Osteoblast (primary cell): ENCODE data around the gene GABPB1. TPM values are rescaled to one million over a fixed set of nuclear protein-coding genes. Genes with fewer than 3 reads are reported as not detected.

Experiments used
- DNase-seq: peaks from one replicate; pipeline ENCODE4 v3.0.0; 2011; ENCODE audit warnings: low spot score, mixed read lengths; ENCODE audit not compliant: insufficient read length; ENCODE audit errors: missing footprints
- H2AFZ ChIP-seq: 2 replicates; pipeline ENCODE4 v1.6.0; 2011; ENCODE audit warnings: mild to moderate bottlenecking, low read length
- H3K27ac ChIP-seq: 2 replicates; pipeline ENCODE4 v1.5.1; 2011; ENCODE audit warnings: mild to moderate bottlenecking, low read depth, low read length, moderate library complexity
- H3K27me3 ChIP-seq: 2 replicates; pipeline ENCODE4 v1.6.0; 2012; ENCODE audit warnings: mild to moderate bottlenecking, control low read depth, inconsistent platforms, low read length, moderate library complexity; ENCODE audit not compliant: insufficient read depth
- H3K36me3 ChIP-seq: 2 replicates; pipeline ENCODE4 v1.5.1; 2011; ENCODE audit warnings: mild to moderate bottlenecking, low read length, control low read depth, moderate library complexity; ENCODE audit not compliant: insufficient read depth
- H3K4me1 ChIP-seq: 2 replicates; pipeline ENCODE4 v1.5.1; 2011; ENCODE audit warnings: mild to moderate bottlenecking, low read length, control low read depth, moderate library complexity; ENCODE audit not compliant: insufficient read depth
- H3K4me2 ChIP-seq: 2 replicates; pipeline ENCODE4 v1.6.0; 2011; ENCODE audit warnings: mild to moderate bottlenecking, low read length; ENCODE audit not compliant: insufficient read depth
- H3K4me3 ChIP-seq: fragments of 200-600 bp; sonication (generic); 3 replicates; pipeline ENCODE4 v1.5.1; 2012; ENCODE audit warnings: mild to moderate bottlenecking, low read length, inconsistent platforms; ENCODE audit not compliant: insufficient read depth
- H3K79me2 ChIP-seq: 2 replicates; pipeline ENCODE4 v1.6.0; 2012; ENCODE audit warnings: mild to moderate bottlenecking, low read length, control low read depth, inconsistent platforms; ENCODE audit not compliant: insufficient read depth
- H3K9me3 ChIP-seq: 2 replicates; pipeline ENCODE4 v1.5.1; 2011; ENCODE audit warnings: low read depth, low read length, control low read depth
- H4K20me1 ChIP-seq: 2 replicates; pipeline ENCODE4 v1.6.0; 2012; ENCODE audit warnings: mild to moderate bottlenecking, low read length, control low read depth; ENCODE audit not compliant: insufficient read depth
- total RNA-seq: library from RNA; depleted of rRNA; stranded (reverse); fragments of >200 nt; gene quantifications from 2 replicates; pipeline ENCODE4 v1.2.3, GENCODE V29; 2012
- TF ChIP-seq, protein P1 (sequence below): IDR thresholded peaks from 2 replicates; pipeline ENCODE4 v1.5.1; 2011; ENCODE audit warnings: mild to moderate bottlenecking, low read depth, low read length, moderate library complexity; ENCODE audit errors: extremely low read depth

The GABPB1 gene
- total RNA-seq, 1 donor: 44.9 TPM

DNA sequence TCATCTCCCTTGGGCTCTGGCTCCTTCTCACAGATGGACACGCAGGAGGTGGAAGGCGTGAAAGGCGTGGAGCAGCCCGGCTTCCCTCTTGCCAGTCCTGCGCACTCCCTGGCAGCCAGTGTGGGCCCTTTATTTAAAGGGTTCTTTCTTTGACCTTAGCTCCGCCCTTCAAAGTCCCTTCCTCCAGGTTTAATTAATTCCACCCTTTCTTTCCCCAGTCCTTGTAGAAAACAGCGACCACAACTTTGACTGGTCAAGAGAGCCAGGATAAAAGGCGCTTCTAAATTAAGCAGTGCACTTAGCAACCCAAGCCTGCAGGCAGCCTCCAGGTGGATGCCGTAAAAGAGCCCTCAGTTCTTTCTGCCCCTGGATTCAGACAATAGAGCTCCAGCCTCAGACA is 89.4 kb downstream of the GABPB1 start, which contains the start of gene HDC:
HDC (minus strand) TSS at position 107 of the 400 bp plus-strand sequence; CDS start at position 4, 103 bp downstream.
- peaks cover 33% of the 10 kb centered on the region for H3K27me3 ChIP-seq
- no peak within 1 kb of the TSS for H3K4me3 ChIP-seq
- TF ChIP-seq, protein P1, sequence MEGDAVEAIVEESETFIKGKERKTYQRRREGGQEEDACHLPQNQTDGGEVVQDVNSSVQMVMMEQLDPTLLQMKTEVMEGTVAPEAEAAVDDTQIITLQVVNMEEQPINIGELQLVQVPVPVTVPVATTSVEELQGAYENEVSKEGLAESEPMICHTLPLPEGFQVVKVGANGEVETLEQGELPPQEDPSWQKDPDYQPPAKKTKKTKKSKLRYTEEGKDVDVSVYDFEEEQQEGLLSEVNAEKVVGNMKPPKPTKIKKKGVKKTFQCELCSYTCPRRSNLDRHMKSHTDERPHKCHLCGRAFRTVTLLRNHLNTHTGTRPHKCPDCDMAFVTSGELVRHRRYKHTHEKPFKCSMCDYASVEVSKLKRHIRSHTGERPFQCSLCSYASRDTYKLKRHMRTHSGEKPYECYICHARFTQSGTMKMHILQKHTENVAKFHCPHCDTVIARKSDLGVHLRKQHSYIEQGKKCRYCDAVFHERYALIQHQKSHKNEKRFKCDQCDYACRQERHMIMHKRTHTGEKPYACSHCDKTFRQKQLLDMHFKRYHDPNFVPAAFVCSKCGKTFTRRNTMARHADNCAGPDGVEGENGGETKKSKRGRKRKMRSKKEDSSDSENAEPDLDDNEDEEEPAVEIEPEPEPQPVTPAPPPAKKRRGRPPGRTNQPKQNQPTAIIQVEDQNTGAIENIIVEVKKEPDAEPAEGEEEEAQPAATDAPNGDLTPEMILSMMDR: no peak
- no peaks in the 10 kb centered on the region for H3K36me3 ChIP-seq
- no peaks in the 10 kb centered on the region for H4K20me1 ChIP-seq
- H3K79me2 ChIP-seq: no peaks in the 10 kb centered on the region
- DNase-seq: no peak
- no peaks in the 10 kb centered on the region for H3K4me1 ChIP-seq
- H3K27ac ChIP-seq: no peak within 1 kb of the TSS
- H2AFZ ChIP-seq: no peak within 1 kb of the TSS
- no peaks in the 10 kb centered on the region for H3K9me3 ChIP-seq
- H3K4me2 ChIP-seq: no peak within 1 kb of the TSS

DNA sequence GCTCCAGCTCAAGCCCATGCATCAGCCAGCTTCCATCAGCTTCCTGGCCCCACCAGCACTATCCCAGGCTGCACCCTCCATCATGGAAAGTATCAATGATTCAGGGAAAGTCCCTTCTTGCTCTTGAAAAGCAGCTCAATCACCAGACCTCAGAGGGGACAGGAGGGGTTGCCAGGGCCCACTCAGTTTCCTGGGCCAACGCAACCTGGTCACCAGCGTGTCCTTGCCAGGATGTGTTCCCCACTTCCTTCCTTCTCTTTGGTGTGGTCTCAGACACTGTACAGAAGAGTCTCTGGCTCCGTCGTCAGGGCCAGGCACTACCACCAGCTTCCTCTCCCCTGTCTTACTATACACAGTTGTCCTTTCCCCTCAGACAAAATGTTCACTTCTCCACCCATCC is 92.5 kb downstream of the GABPB1 start:
- Histone ChIP-seq H3K79me2 (no peaks in the 10 kb centered on the region), H4K20me1 (no peaks in the 10 kb centered on the region), H3K36me3 (no peaks in the 10 kb centered on the region), H2AFZ (no peak overlapping the region), H3K4me2 (no peak overlapping the region), H3K9me3 (no peaks in the 10 kb centered on the region), H3K27ac (no peak overlapping the region), H3K27me3 (peaks cover 34% of the 10 kb centered on the region), H3K4me1 (peaks cover 3% of the 10 kb centered on the region), H3K4me3 (no peak overlapping the region)
- TF ChIP-seq, protein P1: no peak
- DNase-seq: no peak

DNA sequence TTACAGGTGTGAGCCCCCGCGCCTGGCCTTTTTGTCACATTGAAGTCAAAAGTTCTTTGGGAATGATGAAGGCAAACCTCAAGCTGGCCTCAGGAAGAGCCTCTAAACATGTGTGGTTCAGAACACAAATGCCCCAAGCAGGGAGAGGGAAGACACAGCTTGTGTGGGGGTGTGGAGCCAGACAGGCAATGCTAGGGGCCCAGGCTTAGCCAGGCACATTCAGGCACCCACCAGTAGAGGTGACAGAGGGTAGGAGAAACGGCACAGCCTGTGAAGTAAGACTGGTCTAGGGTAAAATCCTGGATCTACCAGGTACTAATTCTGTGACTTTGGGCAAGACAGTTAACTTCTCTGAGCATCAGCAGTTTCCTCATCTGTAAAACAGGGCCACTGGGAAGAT is 93.0 kb downstream of the GABPB1 start:
- Histone ChIP-seq H3K27ac (no peak overlapping the region), H3K4me1 (peaks cover 3% of the 10 kb centered on the region), H2AFZ (no peak overlapping the region), H3K27me3 (peaks cover 33% of the 10 kb centered on the region), H3K4me3 (no peak overlapping the region), H3K79me2 (no peaks in the 10 kb centered on the region), H3K4me2 (no peak overlapping the region), H3K36me3 (no peaks in the 10 kb centered on the region), H4K20me1 (no peaks in the 10 kb centered on the region), H3K9me3 (no peaks in the 10 kb centered on the region)
- DNase-seq: no peak
- TF ChIP-seq, protein P1: no peak

DNA sequence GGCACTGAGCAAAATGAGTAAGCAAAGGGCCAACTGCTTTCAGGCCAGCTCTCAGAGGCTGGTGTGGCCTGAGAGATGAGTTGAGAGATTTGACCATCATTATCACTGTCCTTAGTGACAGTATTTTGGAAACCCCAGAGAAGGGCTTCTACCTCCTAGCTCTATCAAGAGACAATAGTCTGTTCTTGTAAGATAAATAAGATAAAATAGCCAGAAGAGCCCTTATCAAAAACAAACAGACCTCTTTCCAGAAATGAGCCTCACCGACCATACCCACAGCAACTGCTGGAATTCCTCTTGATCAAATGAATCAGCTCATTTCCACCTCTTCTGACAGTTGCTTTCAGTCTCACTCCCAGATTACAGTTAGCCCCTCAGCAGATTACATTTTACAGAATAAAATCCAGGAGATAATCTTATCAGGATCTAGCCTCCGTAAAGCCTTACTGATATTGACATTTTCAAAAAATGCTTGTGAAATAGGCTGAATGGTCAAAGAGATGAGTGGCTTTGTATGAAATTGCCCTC is 94.0 kb downstream of the GABPB1 start:
- Histone ChIP-seq H3K9me3 (no peaks in the 10 kb centered on the region), H2AFZ (no peak overlapping the region), H3K27ac (no peak overlapping the region), H3K4me3 (no peak overlapping the region), H3K4me1 (peaks cover 3% of the 10 kb centered on the region), H3K4me2 (no peak overlapping the region), H3K27me3 (peaks cover 29% of the 10 kb centered on the region), H3K79me2 (no peaks in the 10 kb centered on the region), H3K36me3 (no peaks in the 10 kb centered on the region), H4K20me1 (no peaks in the 10 kb centered on the region)
- DNase-seq: no peak
- TF ChIP-seq, protein P1: no peak
